Left kidney (tissue), 2 donors: ENCODE data around the gene CREM. TPM values are rescaled to one million over a fixed set of nuclear protein-coding genes. Genes with fewer than 3 reads are reported as not detected.
A peak's percentile ranks its signal among the peaks of the same experiment; 100 is the strongest.

ENCODE experiments used
- DNase-seq: peaks from one replicate; pipeline ENCODE4 v3.0.0-alpha.2; 2013
- polyA plus RNA-seq: library from polyadenylated mRNA; unstranded; fragments of 120-200 nt; gene quantifications from one replicate; pipeline ENCODE4 v1.2.1, GENCODE V29; 2013; ENCODE audit not compliant: insufficient read length

Gene CREM
- polyA plus RNA-seq, 1 donor, result 43.4 TPM

GRCh38 chr10:35218339-35218955 is 91.8 kb downstream of the CREM start:
- DNase-seq, result peak; percentile 90

GRCh38 chr10:35219292-35219691 is 92.6 kb downstream of the CREM start:
- no peak for DNase-seq

GRCh38 chr10:35219891-35220890 is 93.5 kb downstream of the CREM start:
- no peak for DNase-seq

GRCh38 chr10:35223016-35223415 is 96.4 kb downstream of the CREM start:
- no peak for DNase-seq

GRCh38 chr10:35224045-35224740 is 97.5 kb downstream of the CREM start:
- no peak for DNase-seq

GRCh38 chr10:35225204-35225603 is 98.6 kb downstream of the CREM start:
- DNase-seq, result no peak

GRCh38 chr10:35226507-35226906 is 99.9 kb downstream of the CREM start:
- no peak for DNase-seq

- DNase-seq, result no peak
These were observed 101.4 kb downstream of the CREM start for GRCh38 chr10:35228058-35228457.

GRCh38 chr10:35231646-35232045 is 105.0 kb downstream of the CREM start:
- DNase-seq, result no peak

GRCh38 chr10:35232527-35232926 is 105.9 kb downstream of the CREM start:
- DNase-seq, result no peak

- DNase-seq, result no peak
These were observed 107.4 kb downstream of the CREM start for GRCh38 chr10:35234073-35234472.

- no peak for DNase-seq
These were observed 110.1 kb downstream of the CREM start for GRCh38 chr10:35236739-35237138.

GRCh38 chr10:35237766-35238512 is 111.3 kb downstream of the CREM start:
- no peak for DNase-seq

GRCh38 chr10:35244549-35244948 is 117.9 kb downstream of the CREM start:
- DNase-seq, result no peak

GRCh38 chr10:35246770-35247343 is 120.2 kb downstream of the CREM start:
- DNase-seq, result no peak

GRCh38 chr10:35251373-35252100 is 124.9 kb downstream of the CREM start:
- no peak for DNase-seq

GRCh38 chr10:35257057-35257983 is 130.7 kb downstream of the CREM start:
- no peak for DNase-seq

- DNase-seq, result no peak
These were observed 133.2 kb downstream of the CREM start for GRCh38 chr10:35259769-35260397.

- DNase-seq, result no peak
These were observed 135.8 kb downstream of the CREM start for GRCh38 chr10:35262436-35262835.
